IPS DF 19.7 (cell line): ENCODE results near the gene ITGA1.
A peak's percentile ranks its signal among the peaks of the same experiment; 100 is the strongest.

ENCODE experiments used
- DNase-seq: peaks from one replicate; pipeline ENCODE4 v3.0.0-alpha.2; 2013; ENCODE audit warnings: low read depth, low spot score

ITGA1 gene

GRCh38 chr5:52895572-52896413, 108.1 kb downstream of the ITGA1 start:
- DNase-seq = no peak

GRCh38 chr5:52896534-52897237, 109.0 kb downstream of the ITGA1 start:
- DNase-seq = no peak

GRCh38 chr5:52897238-52897614, 109.5 kb downstream of the ITGA1 start:
- no peak for DNase-seq

GRCh38 chr5:52898961-52899680, 111.4 kb downstream of the ITGA1 start:
- no peak for DNase-seq

GRCh38 chr5:52903142-52903541, 115.4 kb downstream of the ITGA1 start:
- no peak for DNase-seq

- DNase-seq = no peak
Measured at GRCh38 chr5:52906343-52906742, 118.6 kb downstream of the ITGA1 start.

- DNase-seq = no peak
Measured at GRCh38 chr5:52906845-52907244, 119.1 kb downstream of the ITGA1 start.

GRCh38 chr5:52909192-52909591, 121.5 kb downstream of the ITGA1 start:
- no peak for DNase-seq

- DNase-seq = no peak
Measured at GRCh38 chr5:52910071-52910470, 122.4 kb downstream of the ITGA1 start.

- no peak for DNase-seq
Measured at GRCh38 chr5:52915176-52915875, 127.6 kb downstream of the ITGA1 start.

- DNase-seq = no peak
Measured at GRCh38 chr5:52920929-52921328, 133.2 kb downstream of the ITGA1 start.

- DNase-seq = peak; percentile 25
Measured at GRCh38 chr5:52922384-52922783, 134.7 kb downstream of the ITGA1 start.

- no peak for DNase-seq
Measured at GRCh38 chr5:52924456-52924855, 136.7 kb downstream of the ITGA1 start.

- no peak for DNase-seq
Measured at GRCh38 chr5:52925001-52925400, 137.3 kb downstream of the ITGA1 start.

- DNase-seq = no peak
Measured at GRCh38 chr5:52928689-52929088, 141.0 kb downstream of the ITGA1 start.

GRCh38 chr5:52938226-52938625, 150.5 kb downstream of the ITGA1 start:
- no peak for DNase-seq

GRCh38 chr5:52943285-52943684, 155.6 kb downstream of the ITGA1 start:
- no peak for DNase-seq

- no peak for DNase-seq
Measured at GRCh38 chr5:52943808-52944207, 156.1 kb downstream of the ITGA1 start.

GRCh38 chr5:52945040-52945439, 157.3 kb downstream of the ITGA1 start:
- no peak for DNase-seq

- DNase-seq = no peak
Measured at GRCh38 chr5:52947208-52947607, 159.5 kb downstream of the ITGA1 start.

- DNase-seq = no peak
Measured at GRCh38 chr5:52947851-52948250, 160.1 kb downstream of the ITGA1 start.
